Iris pigment epithelial cell (primary cell): ENCODE data around the gene NYAP1.
A peak's percentile ranks its signal among the peaks of the same experiment; 100 is the strongest.
"Not testable (repeated sequence)": the region's sequence is repeated elsewhere in the genome, so short reads cannot be mapped to it uniquely, and the experiment has no call there.

ENCODE experiments used
- DNase-seq: peaks from one replicate; pipeline ENCODE4 v3.0.0-alpha.2; 2011; ENCODE audit warnings: low read depth

Gene NYAP1

GRCh38 chr7:100513212-100513810 is 29.6 kb downstream of the NYAP1 start:
- DNase-seq, result no peak

GRCh38 chr7:100515072-100515532 is 31.4 kb downstream of the NYAP1 start:
- peak; percentile 59 for DNase-seq

DNA sequence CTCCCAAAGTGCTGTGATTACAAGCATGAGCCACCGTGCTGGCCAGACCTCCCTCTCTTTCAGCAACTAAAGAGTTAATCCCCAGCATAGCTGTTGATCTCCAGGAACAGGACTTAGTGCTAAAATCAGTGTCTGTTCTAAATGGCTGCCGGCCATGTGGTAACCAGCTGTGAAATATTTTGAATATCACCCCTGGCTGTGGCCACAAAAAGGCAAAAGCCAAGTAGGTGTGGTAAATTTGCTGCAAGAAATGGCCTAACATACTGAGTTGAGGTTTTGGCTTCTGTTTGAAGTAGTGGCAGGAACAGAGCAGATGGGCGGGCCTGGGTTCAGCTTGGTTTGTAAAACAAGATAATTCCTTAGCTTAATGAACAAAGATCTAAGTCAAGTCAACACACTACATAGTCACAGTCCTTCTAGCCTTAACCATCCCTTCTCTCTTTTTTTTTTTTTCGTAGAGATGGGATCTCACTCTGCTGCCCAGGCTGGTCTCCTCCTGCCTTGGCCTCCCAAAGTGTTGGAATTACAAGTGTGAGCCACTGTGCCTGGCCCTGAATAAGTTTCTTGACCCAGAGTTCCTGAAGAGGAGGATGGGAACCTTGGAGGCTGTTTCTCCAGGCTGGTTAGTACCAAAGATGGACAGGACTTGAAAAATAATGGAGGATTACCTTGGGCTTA is 32.5 kb downstream of the NYAP1 start:
- DNase-seq, result peak; percentile 96

GRCh38 chr7:100517305-100517704 is 33.6 kb downstream of the NYAP1 start:
- DNase-seq, result no peak

DNA sequence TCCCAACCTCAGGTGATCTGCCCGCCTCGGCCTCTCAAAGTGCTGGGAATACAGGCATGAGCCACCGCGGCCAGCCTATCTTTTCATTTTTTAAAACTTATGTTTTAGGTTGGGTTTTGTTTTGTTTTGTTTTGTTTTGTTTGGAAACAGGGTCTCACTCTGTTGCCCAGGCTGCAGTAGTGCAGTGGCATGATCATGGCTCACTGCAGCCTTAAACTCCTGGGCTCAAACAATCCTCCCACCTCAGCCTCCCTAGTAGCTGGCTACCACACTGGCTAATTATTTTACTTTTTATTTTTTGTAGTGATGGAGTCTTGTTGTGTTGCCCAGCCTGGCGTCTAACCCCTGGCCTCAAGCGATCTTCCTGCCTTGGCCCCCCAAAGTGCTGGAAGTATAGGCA is 35.9 kb downstream of the NYAP1 start:
- DNase-seq, result no peak

DNA sequence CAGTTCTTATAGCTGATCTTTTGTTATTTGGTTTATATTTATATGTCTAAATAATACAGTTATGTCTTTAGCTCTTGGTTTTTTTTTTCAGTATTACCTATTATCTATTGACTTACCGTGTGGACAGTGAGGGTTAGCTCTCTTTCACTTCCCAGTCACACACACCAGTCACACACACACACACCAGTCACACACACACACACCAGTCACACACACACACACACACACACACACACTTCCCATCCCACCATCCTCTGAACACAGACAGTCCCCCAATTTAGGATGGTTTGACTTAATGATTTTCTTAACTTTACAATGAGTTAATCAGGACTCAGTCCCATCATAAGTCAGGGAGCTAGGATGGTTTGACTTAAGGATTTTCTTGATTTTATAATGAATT is 36.4 kb downstream of the NYAP1 start:
- no peak for DNase-seq

DNA sequence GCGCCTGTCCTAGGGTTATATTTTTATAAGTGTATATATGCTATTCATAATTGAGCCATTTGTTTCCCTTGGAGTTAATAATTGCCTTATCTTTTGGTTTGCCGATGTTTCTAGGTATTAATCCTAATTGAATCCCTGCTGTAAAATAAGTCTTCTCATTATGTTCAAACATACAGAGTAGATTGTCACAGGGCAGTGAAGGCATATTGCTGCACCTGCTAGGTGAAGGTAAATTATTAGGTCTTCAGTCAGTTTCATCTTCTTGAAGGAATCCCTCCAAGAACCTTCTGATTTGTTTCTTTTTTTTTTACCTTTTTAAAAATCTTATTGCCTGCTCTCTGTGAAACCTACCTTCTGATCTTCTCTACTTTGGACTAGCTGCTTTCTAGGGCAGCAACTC is 37.3 kb downstream of the NYAP1 start:
- no peak for DNase-seq

DNA sequence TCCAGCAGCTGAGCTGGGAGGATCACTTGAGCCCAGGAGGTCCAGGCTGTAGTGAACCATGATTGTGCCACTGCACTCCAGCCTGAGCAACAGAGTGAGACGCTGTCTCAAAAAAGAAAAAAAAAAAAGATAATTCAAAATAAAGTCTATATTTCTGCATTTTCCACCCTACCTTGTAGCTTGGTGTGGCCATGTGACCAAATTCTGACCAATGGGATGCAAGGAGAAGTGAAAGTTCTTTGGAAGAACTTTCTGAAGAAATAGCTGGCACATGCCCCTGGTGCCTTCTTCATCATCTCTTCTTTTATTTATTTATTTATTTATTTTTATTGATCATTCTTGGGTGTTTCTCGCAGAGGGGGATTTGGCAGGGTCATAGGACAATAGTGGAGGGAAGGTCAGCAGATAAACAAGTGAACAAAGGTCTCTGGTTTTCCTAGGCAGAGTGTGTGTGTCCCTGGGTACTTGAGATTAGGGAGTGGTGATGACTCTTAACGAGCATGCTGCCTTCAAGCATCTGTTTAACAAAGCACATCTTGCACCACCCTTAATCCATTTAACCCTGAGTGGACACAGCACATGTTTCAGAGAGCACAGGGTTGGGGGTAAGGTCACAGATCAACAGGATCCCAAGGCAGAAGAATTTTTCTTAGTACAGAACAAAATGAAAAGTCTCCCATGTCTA is 38.3 kb downstream of the NYAP1 start:
- DNase-seq, result peak; percentile 15

DNA sequence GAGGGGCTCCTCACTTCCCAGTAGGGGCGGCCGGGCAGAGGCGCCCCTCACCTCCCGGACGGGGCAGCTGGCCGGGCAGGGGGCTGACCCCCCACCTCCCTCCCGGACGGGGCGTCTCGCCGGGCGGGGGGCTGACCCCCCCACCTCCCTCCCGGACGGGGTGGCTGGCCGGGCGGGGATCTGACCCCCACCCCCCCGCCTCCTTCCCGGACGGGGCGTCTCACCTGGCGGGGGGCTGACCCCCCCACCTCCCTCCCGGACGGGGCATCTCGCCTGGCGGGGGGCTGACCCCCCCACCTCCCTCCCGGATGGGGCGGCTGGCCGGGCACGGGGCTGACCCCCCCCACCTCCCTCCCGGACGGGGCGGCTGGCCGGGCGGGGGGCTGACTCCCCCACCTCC is 39.5 kb downstream of the NYAP1 start:
- DNase-seq, result not testable (repeated sequence)

DNA sequence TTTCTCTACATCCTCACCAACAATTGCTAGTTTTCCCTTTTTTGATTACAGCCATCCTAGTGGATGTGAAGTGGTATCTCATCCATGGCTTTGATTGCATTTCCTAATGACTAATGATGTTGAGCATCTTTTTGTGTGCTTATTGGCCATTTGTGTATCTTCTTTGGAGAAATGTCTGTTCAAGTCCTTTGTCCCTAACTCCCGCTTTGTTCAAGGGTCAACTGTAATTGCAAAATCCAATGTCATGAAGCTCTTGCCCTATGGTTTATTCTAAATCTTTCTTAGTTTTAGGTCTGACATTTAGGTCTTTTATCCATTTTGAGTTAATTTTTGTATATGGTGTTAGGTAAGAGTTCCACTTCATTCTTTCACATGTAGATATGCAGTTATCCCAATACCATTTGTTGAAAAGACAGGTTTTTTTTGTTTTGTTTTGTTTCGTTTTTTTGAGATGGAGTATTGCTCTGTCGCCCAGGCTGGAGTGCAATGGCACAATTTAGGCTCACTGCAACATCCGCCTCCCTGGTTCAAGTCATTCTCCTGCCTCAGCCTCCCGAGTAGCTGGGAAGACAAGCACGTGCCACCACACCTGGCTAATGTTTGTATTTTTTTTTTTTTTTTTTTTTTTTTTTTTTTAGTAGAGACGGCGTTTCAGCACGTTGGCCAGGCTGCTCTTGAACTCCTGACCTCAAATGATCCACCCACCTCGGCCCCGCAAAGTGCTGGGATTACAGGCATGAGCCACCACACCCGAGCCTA is 44.6 kb downstream of the NYAP1 start:
- not testable (repeated sequence) for DNase-seq

DNA sequence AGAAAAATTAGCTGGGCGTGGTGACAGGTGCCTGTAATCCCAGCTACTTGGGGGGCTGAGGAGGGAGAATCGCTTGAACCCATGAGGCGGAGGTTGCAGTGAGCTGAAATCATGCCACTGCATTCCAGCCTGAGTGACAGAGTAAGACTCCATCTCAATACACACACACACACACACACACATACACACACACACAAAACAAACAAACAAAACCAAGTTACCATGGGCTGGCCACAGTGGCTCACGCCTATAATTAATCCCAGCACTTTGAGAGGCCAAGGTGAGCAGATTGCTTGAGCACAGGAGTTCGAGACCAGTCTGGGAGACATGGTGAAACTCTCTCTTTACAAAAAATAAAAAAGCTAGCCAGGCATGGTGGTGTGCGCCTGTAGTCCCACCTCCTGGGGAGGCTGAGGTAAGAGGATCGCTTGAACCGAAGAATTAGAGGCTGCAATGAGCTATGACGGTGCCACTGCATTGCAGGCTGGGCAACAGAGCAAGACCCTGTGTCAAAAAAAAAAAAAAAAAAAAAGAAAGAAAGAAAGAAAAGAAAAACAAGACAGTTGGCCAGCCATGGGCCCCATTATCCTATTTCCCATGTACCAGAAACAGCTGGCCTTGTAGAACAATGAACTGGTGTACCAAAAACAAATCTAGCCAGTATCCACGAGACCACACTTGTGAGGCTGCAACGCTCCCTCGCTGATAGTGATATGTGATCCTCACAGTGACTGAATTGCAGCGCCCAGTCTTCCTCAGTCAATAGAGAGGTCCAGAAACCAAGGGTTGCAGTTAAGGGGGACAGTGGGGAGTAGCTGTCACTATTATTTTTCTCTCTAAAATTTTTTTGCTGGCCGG is 48.7 kb downstream of the NYAP1 start:
- no peak for DNase-seq

DNA sequence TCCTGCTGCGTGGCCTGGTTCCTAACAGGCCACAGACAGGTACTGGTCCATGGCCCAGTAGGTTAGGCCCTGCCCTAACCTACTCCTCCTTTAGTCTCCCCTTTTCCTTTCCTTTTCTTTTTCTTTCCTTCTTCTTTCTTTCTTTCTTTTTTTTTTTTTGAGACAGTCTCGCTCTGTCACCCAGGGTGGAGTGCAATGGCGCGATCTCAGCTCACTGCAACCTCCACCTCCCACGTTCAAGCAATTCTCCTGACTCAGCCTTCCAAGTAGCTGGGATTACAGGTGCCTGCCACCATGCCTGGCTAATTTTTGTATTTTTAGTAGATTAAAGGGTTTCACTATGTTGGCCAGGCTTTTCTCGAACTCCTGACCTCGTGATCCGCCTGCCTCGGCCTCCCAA is 52.3 kb downstream of the NYAP1 start:
- not testable (repeated sequence) for DNase-seq

- not testable (repeated sequence) for DNase-seq
These were observed 53.0 kb downstream of the NYAP1 start for GRCh38 chr7:100536695-100537094.

GRCh38 chr7:100538348-100538653 is 54.6 kb downstream of the NYAP1 start:
- DNase-seq, result no peak

DNA sequence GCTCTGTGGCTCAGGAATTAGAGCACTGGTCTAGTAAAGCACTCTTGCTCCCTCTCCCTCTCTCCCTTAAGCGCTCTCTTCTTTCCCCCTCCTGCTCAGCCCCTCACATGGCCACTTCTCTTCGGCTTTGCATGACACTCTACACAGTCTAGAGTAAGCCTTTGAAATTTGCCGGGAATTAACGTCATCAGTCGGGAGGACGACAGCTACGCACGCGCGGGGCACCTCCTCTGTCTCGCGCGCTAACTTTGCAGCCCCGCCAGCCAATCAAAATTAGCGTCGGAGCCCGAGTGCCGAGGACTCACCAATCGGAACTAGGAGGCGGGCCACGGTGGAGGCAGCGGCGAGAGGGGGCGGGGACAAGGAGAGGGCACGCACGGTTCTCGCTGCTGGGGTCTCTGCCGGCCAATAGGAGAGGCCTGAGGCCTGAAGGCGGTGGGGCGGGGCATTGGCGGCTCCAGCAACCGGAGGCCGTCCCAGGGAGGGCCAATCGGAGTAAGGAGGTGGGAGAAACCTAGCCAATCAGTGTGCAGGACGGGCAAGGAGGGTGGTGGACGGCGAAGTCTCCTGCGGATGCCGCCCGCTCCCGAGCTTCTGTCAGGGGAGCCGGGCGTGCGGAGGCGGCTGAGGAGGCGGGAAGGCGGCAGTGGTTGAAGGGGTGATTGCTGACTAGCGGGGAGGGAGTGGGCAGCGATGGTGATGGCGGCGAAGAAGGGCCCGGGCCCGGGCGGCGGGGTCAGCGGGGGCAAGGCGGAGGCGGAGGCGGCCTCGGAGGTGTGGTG is 55.1 kb downstream of the NYAP1 start, which contains the start of gene AGFG2:
TSS of gene AGFG2 (plus strand) at position 550 of the 782 bp plus-strand sequence. CDS start at position 694, 144 bp downstream.
- DNase-seq, result peak; percentile 100

DNA sequence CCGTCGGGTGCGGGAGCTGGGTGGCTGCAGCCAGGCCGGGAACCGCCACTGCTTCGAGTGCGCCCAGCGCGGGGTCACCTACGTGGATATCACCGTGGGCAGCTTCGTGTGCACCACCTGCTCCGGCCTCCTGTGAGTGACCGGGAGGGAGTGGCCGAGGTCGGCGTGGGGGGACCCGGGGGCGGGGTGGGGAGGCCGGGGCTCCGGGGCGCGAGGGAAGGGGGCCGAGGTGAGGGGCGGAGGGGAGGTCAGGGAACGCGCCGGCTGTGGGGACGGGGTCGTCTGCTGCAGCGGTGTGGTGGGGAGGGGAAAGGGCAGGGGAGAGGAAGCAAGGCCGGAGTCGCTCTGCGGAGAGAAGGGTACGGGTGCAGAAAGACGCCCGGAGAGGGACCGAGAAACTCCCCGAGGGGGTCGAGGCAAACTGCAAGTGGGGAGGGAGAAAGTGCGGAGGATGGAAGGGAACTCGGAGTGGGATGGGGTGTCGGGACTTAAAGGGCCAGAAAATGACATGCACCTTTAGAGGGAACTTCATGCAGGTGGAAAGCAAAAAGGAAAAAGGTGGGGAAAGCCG is 55.8 kb downstream of the NYAP1 start:
- no peak for DNase-seq

DNA sequence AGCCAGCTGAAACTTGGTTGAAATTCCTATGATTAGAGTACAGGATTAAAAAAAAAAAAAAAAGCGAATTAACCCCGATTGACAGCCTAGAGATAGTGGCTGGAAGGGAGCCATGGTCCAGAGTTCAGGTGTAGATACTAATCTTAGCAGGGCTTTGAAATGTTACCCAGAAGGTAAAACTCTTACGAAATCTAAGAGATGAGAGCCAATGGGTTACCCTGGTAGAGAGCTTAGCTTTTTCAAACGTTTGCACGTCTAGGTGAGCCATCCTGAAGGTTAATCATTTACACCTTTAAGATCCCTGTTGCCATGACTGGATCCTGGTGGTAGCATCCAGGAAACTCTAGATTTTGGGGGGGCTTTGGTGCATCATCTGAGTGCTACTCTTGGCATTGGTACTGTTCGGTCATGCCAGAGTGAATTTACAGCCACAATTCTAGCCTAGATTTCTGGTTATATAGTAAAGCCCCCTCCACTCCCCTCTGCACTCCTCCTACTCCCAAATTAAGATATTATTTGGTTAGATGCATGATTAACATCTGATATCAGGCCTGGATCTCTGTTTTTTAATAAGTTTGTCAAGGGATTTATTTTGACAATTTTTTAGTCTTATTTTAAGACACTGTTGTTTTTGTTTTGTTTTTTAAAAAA is 56.5 kb downstream of the NYAP1 start:
- no peak for DNase-seq

- not testable (repeated sequence) for DNase-seq
These were observed 57.6 kb downstream of the NYAP1 start for GRCh38 chr7:100541309-100541708.

GRCh38 chr7:100543586-100543985 is 59.9 kb downstream of the NYAP1 start:
- no peak for DNase-seq

DNA sequence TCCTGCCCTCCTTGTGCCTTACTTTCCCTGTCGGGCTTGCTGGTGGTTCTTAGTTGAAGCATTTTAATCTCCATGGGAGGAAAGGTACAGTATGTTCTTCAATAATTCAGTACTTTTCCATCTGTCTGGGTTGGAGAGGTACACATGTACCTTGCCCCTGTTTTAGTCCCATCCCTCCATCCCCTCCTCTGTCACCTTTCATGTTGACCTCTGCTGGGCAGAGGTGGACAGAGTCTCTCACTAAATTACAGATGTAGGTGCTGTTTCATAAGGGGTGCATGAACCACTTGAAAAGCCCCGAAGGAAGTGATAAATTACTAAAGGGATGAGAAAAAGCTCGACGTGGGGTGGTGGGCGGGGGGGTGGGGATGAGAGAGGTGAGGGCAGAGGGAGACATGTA is 60.7 kb downstream of the NYAP1 start:
- DNase-seq, result no peak
